Panc1 (cell line): Measurements from ENCODE around the gene THBS4.

Experiments used
- CTCF ChIP-seq: fragments of 450-650 bp; IDR thresholded peaks from 2 replicates; pipeline ENCODE4 v1.5.1; 2017; ENCODE audit warnings: mild to moderate bottlenecking
- POLR2AphosphoS5 ChIP-seq: IDR thresholded peaks from 2 replicates; pipeline ENCODE4 v1.6.1; 2012; ENCODE audit warnings: mild to moderate bottlenecking, low read depth, low read length, moderate library complexity
- SIN3A ChIP-seq: IDR thresholded peaks from 2 replicates; pipeline ENCODE4 v1.6.1; 2012; ENCODE audit warnings: low read depth, mild to moderate bottlenecking, low read length, moderate library complexity, borderline replicate concordance; ENCODE audit not compliant: insufficient read depth
- TCF7L2 ChIP-seq: IDR thresholded peaks from 2 replicates; pipeline ENCODE4 v1.6.1; 2011; ENCODE audit warnings: mild to moderate bottlenecking, low read depth, low read length, inconsistent platforms
- TF ChIP-seq, protein P1 (sequence below), 2 experiments: IDR thresholded peaks; 2 replicates each; pipeline ENCODE4 v1.6.1; 2011 to 2012; ENCODE audit warnings: low read depth in 2 of 2, control low read depth in 1 of 2, low read length in 1 of 2, mild to moderate bottlenecking in 1 of 2, moderate library complexity in 1 of 2; ENCODE audit not compliant: insufficient read depth in 1 of 2

- TF ChIP-seq CTCF: no peak
- no peak for TF ChIP-seq POLR2AphosphoS5
- TF ChIP-seq, protein P1, sequence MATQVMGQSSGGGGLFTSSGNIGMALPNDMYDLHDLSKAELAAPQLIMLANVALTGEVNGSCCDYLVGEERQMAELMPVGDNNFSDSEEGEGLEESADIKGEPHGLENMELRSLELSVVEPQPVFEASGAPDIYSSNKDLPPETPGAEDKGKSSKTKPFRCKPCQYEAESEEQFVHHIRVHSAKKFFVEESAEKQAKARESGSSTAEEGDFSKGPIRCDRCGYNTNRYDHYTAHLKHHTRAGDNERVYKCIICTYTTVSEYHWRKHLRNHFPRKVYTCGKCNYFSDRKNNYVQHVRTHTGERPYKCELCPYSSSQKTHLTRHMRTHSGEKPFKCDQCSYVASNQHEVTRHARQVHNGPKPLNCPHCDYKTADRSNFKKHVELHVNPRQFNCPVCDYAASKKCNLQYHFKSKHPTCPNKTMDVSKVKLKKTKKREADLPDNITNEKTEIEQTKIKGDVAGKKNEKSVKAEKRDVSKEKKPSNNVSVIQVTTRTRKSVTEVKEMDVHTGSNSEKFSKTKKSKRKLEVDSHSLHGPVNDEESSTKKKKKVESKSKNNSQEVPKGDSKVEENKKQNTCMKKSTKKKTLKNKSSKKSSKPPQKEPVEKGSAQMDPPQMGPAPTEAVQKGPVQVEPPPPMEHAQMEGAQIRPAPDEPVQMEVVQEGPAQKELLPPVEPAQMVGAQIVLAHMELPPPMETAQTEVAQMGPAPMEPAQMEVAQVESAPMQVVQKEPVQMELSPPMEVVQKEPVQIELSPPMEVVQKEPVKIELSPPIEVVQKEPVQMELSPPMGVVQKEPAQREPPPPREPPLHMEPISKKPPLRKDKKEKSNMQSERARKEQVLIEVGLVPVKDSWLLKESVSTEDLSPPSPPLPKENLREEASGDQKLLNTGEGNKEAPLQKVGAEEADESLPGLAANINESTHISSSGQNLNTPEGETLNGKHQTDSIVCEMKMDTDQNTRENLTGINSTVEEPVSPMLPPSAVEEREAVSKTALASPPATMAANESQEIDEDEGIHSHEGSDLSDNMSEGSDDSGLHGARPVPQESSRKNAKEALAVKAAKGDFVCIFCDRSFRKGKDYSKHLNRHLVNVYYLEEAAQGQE (IDR thresholded peaks at IDR 0.05; ENCODE audit: insufficient read depth in 1 of 2, low read depth in 2 of 2, low read length in 1 of 2): no peak
- no peak for TF ChIP-seq TCF7L2
- TF ChIP-seq SIN3A: no peak
These were observed 48.9 kb upstream of the THBS4 start for GRCh38 chr5:79986260-79986659.
